Esophagus muscularis mucosa (tissue), 4 donors: ENCODE results near the gene VSNL1.

Experiments used
- EP300 ChIP-seq: sonication (generic); formaldehyde crosslinking; IDR thresholded peaks from one replicate; pipeline ENCODE4 v1.6.1; 2017; ENCODE audit warnings: antibody characterized with exemption
- POLR2A ChIP-seq: fragments of 450-650 bp; IDR thresholded peaks from one replicate; pipeline ENCODE4 v1.6.1; 2017; ENCODE audit warnings: antibody characterized with exemption, moderate library complexity, mild to moderate bottlenecking, low read depth
- TF ChIP-seq, protein P1 (sequence below), 3 experiments: fragments of 200-600 bp in 2 of 3; fragments of 450-650 bp in 1 of 3; sonication (generic) in 2 of 3; IDR thresholded peaks; one replicate each; pipeline ENCODE4 v1.5.1; 2017 to 2019; ENCODE audit warnings: antibody characterized with exemption in 3 of 3, mild to moderate bottlenecking in 2 of 3, moderate library complexity in 1 of 3

DNA sequence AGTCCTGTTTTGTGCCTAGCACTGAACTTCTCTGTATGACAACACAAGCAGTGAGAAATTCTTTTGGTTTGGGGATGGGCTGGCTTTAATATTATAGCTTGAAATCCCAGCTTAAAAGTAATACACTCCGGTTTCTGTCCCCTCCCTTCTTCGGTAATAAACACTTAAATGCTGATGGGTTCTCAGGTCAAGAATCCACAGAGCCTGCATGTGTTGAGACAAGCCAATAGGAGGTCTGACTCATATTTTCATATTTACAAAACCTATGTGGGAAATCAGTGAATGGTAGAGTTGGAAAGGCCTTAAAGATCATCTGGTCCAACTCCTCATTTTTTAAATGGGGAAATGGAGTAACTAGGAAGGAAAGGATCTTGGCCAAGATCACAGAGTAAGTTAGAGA is 47.5 kb downstream of the VSNL1 start:
- TF ChIP-seq POLR2A, result no peak
- TF ChIP-seq, protein P1, sequence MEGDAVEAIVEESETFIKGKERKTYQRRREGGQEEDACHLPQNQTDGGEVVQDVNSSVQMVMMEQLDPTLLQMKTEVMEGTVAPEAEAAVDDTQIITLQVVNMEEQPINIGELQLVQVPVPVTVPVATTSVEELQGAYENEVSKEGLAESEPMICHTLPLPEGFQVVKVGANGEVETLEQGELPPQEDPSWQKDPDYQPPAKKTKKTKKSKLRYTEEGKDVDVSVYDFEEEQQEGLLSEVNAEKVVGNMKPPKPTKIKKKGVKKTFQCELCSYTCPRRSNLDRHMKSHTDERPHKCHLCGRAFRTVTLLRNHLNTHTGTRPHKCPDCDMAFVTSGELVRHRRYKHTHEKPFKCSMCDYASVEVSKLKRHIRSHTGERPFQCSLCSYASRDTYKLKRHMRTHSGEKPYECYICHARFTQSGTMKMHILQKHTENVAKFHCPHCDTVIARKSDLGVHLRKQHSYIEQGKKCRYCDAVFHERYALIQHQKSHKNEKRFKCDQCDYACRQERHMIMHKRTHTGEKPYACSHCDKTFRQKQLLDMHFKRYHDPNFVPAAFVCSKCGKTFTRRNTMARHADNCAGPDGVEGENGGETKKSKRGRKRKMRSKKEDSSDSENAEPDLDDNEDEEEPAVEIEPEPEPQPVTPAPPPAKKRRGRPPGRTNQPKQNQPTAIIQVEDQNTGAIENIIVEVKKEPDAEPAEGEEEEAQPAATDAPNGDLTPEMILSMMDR (IDR thresholded peaks at IDR 0.05), result no peak
- TF ChIP-seq EP300, result no peak
